Activated T-helper 2 cell treated with anti-CD3 and anti-CD28 coated beads, Interferon-gamma antibody, Interleukin-2, Interleukin-4, amounts not matched to agents 10 μg/mL and 5 μg/mL and 100 μg/mL, durations not matched to agents 14 hours and 24 hours and 36 hours (primary cell): ENCODE results near the gene MARVELD3. TPM values are rescaled to one million over a fixed set of nuclear protein-coding genes. Genes with fewer than 3 reads are reported as not detected.

Experiments used
- total RNA-seq: library from RNA; stranded (reverse); gene quantifications from 2 replicates; pipeline ENCODE4 v1.2.3, GENCODE V29; 2022

Gene MARVELD3
- total RNA-seq, 1 donor from 2014 or later = not detected

Other genes with a start within 250 kb of the MARVELD3 start
- not detected in 2 replicates for gene TLE7, start 184.1 kb upstream of the MARVELD3 start, total RNA-seq
- gene ZNF23, start 163.9 kb upstream of the MARVELD3 start, total RNA-seq = 4.9 and 6.0 TPM in 2 replicates
- 2.1 and 2.8 TPM in 2 replicates for gene ZNF19, start 136.9 kb upstream of the MARVELD3 start, total RNA-seq
- 0.09 TPM in 1 of 2 replicates, not detected in the other for gene CHST4, start 99.8 kb upstream of the MARVELD3 start, total RNA-seq
- gene TAT, start 49.1 kb upstream of the MARVELD3 start, total RNA-seq = not detected in 2 replicates
- gene PHLPP2, start 98.5 kb downstream of the MARVELD3 start, total RNA-seq = 15.8 and 16.1 TPM in 2 replicates
- gene AP1G1, start 182.7 kb downstream of the MARVELD3 start, total RNA-seq = 90.6 and 91.6 TPM in 2 replicates
- 17.2 and 19.7 TPM in 2 replicates for gene ATXN1L, start 219.8 kb downstream of the MARVELD3 start, total RNA-seq